ENCODE data around the gene DHRS3.

The DHRS3 gene

DNA sequence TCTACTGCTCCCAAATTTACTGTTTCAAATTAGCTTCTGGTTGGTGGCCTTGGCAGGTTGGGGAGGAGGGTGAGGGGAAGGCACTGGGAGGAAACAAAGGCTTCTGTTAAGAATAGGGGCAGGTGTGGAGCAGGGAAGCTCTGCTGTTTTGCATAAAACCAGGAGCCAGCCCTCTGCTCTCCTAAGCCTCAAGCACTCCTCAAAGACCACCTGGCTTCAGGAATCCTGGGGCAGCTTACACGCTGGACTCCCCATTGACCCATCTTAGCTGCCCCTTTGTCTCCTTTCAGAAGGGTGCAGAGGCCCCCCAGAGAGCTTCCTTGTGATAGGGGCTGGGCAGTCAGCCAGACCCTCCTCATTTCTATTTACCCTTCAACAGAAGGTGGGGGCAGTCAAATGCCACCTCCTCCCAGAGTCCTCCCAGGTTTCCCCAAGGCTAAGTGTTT lies 11.5 kb upstream of the DHRS3 start:
- DNase-seq (ENCODE audit: low read depth in 2 of 2) = no peak
- no peak overlapping the region for H3K4me3 ChIP-seq (replicated peaks in 1 of 2; ENCODE audit: low read depth in 2 of 2, low read length in 2 of 2)
- TF ChIP-seq, protein P1, sequence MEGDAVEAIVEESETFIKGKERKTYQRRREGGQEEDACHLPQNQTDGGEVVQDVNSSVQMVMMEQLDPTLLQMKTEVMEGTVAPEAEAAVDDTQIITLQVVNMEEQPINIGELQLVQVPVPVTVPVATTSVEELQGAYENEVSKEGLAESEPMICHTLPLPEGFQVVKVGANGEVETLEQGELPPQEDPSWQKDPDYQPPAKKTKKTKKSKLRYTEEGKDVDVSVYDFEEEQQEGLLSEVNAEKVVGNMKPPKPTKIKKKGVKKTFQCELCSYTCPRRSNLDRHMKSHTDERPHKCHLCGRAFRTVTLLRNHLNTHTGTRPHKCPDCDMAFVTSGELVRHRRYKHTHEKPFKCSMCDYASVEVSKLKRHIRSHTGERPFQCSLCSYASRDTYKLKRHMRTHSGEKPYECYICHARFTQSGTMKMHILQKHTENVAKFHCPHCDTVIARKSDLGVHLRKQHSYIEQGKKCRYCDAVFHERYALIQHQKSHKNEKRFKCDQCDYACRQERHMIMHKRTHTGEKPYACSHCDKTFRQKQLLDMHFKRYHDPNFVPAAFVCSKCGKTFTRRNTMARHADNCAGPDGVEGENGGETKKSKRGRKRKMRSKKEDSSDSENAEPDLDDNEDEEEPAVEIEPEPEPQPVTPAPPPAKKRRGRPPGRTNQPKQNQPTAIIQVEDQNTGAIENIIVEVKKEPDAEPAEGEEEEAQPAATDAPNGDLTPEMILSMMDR (IDR thresholded peaks at IDR 0.05; ENCODE audit: low read depth, low read length) = no peak

DNA sequence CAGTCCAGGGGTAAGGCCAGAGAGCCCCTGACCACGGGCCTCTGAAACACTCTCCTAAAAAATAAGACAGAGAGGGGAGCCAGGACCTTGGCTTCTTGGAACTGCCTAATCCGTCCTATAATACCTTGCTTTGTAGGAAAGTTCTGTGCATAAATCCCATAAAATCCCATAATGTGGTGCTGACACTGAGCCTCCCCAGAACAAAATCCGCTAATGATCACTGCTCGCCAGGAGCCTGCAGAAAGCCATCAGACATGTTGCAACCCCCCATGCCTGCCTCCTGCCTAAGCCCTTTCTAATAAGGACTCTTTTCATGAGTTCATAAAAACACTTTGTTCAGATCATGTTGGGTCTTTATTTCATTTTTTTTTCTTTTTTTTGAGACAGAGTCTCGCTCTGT lies 9.3 kb upstream of the DHRS3 start:
- H3K4me3 ChIP-seq (replicated peaks in 1 of 2; ENCODE audit: low read depth in 2 of 2, low read length in 2 of 2) = no peak overlapping the region
- DNase-seq (ENCODE audit: low read depth in 2 of 2) = no peak
- TF ChIP-seq, protein P1 (IDR thresholded peaks at IDR 0.05; ENCODE audit: low read depth, low read length) = no peak

DNA sequence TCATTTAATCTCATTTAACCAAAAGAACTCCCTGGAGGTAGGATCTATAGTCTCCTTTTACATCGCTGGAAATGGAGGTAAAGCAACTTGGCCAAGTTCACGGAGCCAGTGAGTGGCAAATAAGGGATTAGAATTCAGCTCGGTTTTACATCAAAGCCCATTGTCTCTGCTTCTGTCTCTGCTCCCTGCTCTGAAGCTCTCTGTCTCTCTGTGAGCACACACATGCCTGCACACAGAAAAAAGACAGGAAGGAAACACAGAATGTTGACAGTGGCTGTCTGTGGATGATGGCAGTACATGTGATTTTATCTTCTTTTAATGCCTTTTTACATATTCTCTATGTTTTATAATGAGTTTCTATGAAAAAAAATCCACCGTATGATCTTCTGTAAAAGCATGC lies 8.9 kb upstream of the DHRS3 start:
- DNase-seq (ENCODE audit: low read depth in 2 of 2) = no peak
- no peak overlapping the region for H3K4me3 ChIP-seq (replicated peaks in 1 of 2; ENCODE audit: low read depth in 2 of 2, low read length in 2 of 2)
- TF ChIP-seq, protein P1 (IDR thresholded peaks at IDR 0.05; ENCODE audit: low read depth, low read length) = no peak

DNA sequence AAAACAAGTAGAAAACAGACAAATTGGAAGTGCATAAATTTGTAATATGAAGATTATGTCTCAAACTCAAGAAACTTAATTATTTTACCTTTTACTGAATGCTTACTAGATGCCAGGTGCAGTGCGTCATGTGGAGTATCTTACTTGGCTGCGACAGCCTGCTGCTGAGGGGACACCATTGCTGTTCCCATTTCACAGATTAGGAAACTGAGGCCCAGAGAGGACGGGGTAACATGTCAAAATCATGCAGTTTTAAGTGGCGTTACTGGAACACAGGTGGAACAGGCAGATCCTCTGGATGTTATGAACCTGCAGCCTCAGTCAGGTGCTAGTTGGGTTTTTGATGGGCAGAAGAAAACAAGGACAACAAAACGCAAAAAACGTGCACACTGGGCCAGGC lies 7.3 kb upstream of the DHRS3 start:
- DNase-seq (ENCODE audit: low read depth in 2 of 2) = no peak
- TF ChIP-seq, protein P1 (IDR thresholded peaks at IDR 0.05; ENCODE audit: low read depth, low read length) = no peak
- no peak overlapping the region for H3K4me3 ChIP-seq (replicated peaks in 1 of 2; ENCODE audit: low read depth in 2 of 2, low read length in 2 of 2)

DNA sequence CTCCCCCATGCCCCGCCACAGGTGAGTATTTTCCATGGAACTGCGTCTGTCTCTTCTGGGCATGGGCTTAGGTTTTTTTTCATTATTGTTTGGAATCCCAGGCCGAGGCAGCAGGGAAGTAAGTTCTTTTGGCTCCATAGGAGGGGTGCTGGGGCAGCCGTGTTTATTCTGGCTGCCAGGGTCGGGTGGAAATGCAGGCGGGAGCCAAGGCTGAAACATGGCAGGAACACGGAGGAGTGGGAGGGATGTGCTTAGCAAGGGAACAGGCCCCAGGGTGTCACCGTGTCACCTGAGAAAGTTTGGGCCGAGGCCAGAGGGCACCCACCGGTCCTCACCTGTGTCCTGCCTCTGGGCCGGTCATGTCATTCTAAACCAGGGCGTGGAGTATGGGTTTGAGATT lies 4.5 kb upstream of the DHRS3 start:
- DNase-seq (ENCODE audit: low read depth in 2 of 2) = no peak
- TF ChIP-seq, protein P1 (IDR thresholded peaks at IDR 0.05; ENCODE audit: low read depth, low read length) = no peak

DNA sequence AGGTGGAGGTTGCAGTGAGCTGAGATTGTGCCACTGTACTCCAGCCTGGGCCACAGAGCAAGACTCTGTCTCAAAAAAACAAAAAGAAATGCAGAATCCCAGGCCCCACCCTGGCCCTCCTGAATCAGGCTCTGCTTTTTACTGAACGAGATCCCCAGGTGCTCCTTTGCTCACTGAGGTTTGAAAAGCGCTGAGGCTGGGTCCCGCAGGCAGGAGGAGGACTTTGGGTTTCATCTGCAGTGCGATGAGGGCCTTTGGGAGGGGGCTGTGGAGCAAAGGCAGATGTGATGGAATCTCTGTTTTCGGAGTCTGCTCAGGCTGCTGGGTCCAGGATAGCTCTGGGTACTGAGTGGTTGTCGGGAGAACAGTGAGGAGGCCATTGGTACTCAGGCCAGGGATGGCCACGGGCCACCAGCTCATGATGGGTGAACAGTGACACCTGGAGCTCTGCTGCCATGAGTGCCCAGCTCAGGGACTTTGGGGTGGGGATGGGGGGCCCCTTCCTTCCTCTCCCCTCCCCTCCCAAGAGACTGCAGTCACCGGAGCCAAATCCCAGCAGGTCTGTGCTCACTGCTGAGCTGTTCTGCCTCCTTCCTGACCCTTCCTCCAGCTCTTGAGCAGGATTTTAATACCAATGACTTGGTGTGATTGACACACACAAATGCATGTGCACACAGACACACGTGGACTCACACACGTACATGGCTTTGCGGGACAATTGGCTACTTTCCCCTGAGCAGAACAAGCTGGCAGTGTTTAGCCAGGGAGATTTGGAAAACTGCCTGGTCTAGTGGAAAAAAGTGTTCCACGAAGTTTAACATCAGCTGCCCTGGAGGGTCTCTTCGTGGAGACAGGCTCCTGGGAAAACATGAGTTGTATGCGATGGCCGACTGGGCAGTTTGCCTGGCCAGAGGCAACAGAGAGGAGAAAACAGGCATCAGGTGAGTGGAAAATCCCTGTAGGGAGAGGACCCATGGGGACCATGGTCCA lies 3.6 kb upstream of the DHRS3 start:
- H3K4me3 ChIP-seq (replicated peaks in 1 of 2; ENCODE audit: low read depth in 2 of 2, low read length in 2 of 2) = no peak overlapping the region
- TF ChIP-seq, protein P1 (IDR thresholded peaks at IDR 0.05; ENCODE audit: low read depth, low read length) = no peak
- peak in 1 of 2 donors; percentile 57 for DNase-seq (ENCODE audit: low read depth in 2 of 2)

More for the DNA sequence above, 4.5 kb upstream of the DHRS3 start:
- no peak overlapping the region for H3K4me3 ChIP-seq (replicated peaks in 1 of 2; ENCODE audit: low read depth in 2 of 2, low read length in 2 of 2)

All from cardiac fibroblast (primary cell).